ENCODE data around the gene ZBTB8OS. TPM values are rescaled to one million over a fixed set of nuclear protein-coding genes. Genes with fewer than 3 reads are reported as not detected.

ZBTB8OS gene
- total and polyA plus RNA-seq, 2 of the 8 experiments (the other 6 are each of a cell fraction or from before 2014, with no cell fraction given), result 68.0 to 74.2 TPM

- 94% methylated on average over 1 of the region's 1 CpG; no CpG with 5 or more reads in 1 of the 2 experiments for WGBS, 2 experiments (ENCODE audit: extremely low coverage in 1 of 2, insufficient coverage in 1 of 2, insufficient read length in 1 of 2, insufficient replicate concordance in 2 of 2, low coverage in 1 of 2, low lambda C conversion rate in 2 of 2, missing lambda C conversion rate in 1 of 2)
- Histone ChIP-seq H3K14ac (ENCODE audit: insufficient read length) (no peak overlapping the region), H4K5ac (ENCODE audit: insufficient read length, low read depth, low read length) (no peak overlapping the region), H3K27me3 (replicated peaks in 1 of 4; ENCODE audit: control insufficient read depth in 3 of 4, extremely low read depth in 1 of 4, insufficient read depth in 3 of 4, low read length in 3 of 4) (no peaks in the 10 kb centered on the region), H3K27ac (ENCODE audit: low read depth, low read length) (no peak overlapping the region), H2BK120ac (replicated peaks; ENCODE audit: low read depth, low read length) (no peak overlapping the region), H3K4me2 (ENCODE audit: insufficient read depth in 1 of 2, low read depth in 2 of 2, low read length in 2 of 2) (no peak overlapping the region), H2BK12ac (ENCODE audit: low read depth, low read length) (no peak overlapping the region), H3K9ac (replicated peaks in 1 of 4; ENCODE audit: extremely low read depth in 1 of 4, low read depth in 3 of 4, low read length in 3 of 4) (no peak overlapping the region), H3K9me3 (ENCODE audit: insufficient read depth in 2 of 2, low read depth in 1 of 2, low read length in 1 of 2) (no peaks in the 10 kb centered on the region), H3K18ac (ENCODE audit: extremely low read depth, low read length) (no peak overlapping the region), H3K23me2 (ENCODE audit: low read depth, low read length) (no peaks in the 10 kb centered on the region), H3K4me3 (ENCODE audit: extremely low read depth in 1 of 4, insufficient read depth in 2 of 4, low read depth in 3 of 4, low read length in 4 of 4) (no peak overlapping the region), H3K56ac (replicated peaks; ENCODE audit: insufficient read length, low read depth, low read length) (no peak overlapping the region), H2BK5ac (ENCODE audit: low read depth, low read length) (no peak overlapping the region), H3K4me1 (replicated peaks in 1 of 4; ENCODE audit: control insufficient read depth in 3 of 4, insufficient read depth in 4 of 4, low read length in 3 of 4) (peaks cover 8 to 14% (median 13%) of the 10 kb centered on the region in 4 experiments), H4K20me1 (replicated peaks in 1 of 2; ENCODE audit: control insufficient read depth in 1 of 2, insufficient read depth in 2 of 2, low read length in 2 of 2) (no peaks in the 10 kb centered on the region), H2AFZ (ENCODE audit: low read length) (no peak overlapping the region), H3K79me1 (ENCODE audit: low read depth, low read length) (no peaks in the 10 kb centered on the region; the same call in 1 of the 2 replicates), H2AK5ac (ENCODE audit: low read depth, low read length) (no peak overlapping the region), H2BK15ac (ENCODE audit: low read length) (no peak overlapping the region; the same call in 1 of the 2 replicates), H4K8ac (ENCODE audit: extremely low read depth, insufficient read depth, low read length) (no peak overlapping the region), H3K4ac (replicated peaks; ENCODE audit: insufficient read length, low read depth, low read length) (no peak overlapping the region), H3K23ac (ENCODE audit: insufficient read length) (no peak overlapping the region), H4K91ac (replicated peaks; ENCODE audit: insufficient read length, low read length) (no peak overlapping the region), H3K36me3 (ENCODE audit: control insufficient read depth in 2 of 4, insufficient read depth in 4 of 4, low read length in 3 of 4) (peaks cover 0 to 10% (median 0%) of the 10 kb centered on the region in 4 experiments; a peak in 1 of 8 replicates), H2BK20ac (ENCODE audit: low read length) (no peak overlapping the region), H3K79me2 (ENCODE audit: control insufficient read depth in 1 of 2, insufficient read depth in 2 of 2, low read length in 2 of 2) (peaks cover 0 to 48% of the 10 kb centered on the region in 2 experiments; a peak in 2 of 4 replicates)
- DNase-seq (ENCODE audit: low read depth in 1 of 2, low spot score in 2 of 2) (no peak), FAIRE-seq (no peak)
- TF ChIP-seq ATF2 (IDR thresholded peaks at IDR 0.05; ENCODE audit: low read length) (no peak), ZNF274 (IDR thresholded peaks at IDR 0.05; ENCODE audit: borderline replicate concordance, extremely low read depth, low read length) (no peak), E2F6 (IDR thresholded peaks at IDR 0.05) (no peak), HDAC2 (IDR thresholded peaks at IDR 0.05; ENCODE audit: borderline replicate concordance in 1 of 2, low read depth in 2 of 2, low read length in 2 of 2) (no peak)
- POLR2A ChIA-PET (ENCODE audit: partially characterized antibody), result interaction anchor here (0.7 to 10.1 kb wide), 3 partner anchors 9 to 26 kb away, joined by 4 to 115 read pairs (median 5); partner anchors contain the start of genes RBBP4 and ZBTB8OS
- CTCF ChIA-PET (ENCODE audit: partially characterized antibody), result interaction anchor here (1.1 kb wide), 1 partner anchor 119 kb away, joined by 4 read pairs; no protein-coding TSS in a partner anchor
Measured at GRCh38 chr1:32639489-32640075, 10.8 kb downstream of the ZBTB8OS start.

Data from H1 (cell line).